ENCODE data around the gene IL6R.

- TF ChIP-seq CTCF (IDR thresholded peaks at IDR 0.05 in 4 of 5, conservative IDR thresholded peaks at IDR 0.05 in 1 of 5) (no peak), POLR2A (IDR thresholded peaks at IDR 0.05) (no peak)
Observed at GRCh38 chr1:154379301-154379700, 25.8 kb upstream of the IL6R start.
